Activated CD4-positive, alpha-beta memory T cell treated with anti-CD3 and anti-CD28 coated beads for 36 hours (primary cell): ENCODE results near the gene SOAT1. TPM values are rescaled to one million over a fixed set of nuclear protein-coding genes. Genes with fewer than 3 reads are reported as not detected.

ENCODE experiments used
- CTCF ChIA-PET: fragments of 350-600 bp; sonication (Branson Sonifier 250); formaldehyde crosslinking; loops from one replicate; lab custom pipeline; 2021; ENCODE audit warnings: antibody characterized with exemption, inconsistent platforms; lab: Charles Lee
- POLR2A ChIA-PET: fragments of 350-600 bp; sonication (Branson Sonifier 250); formaldehyde crosslinking; loops from one replicate; lab custom pipeline; 2021; ENCODE audit warnings: antibody characterized with exemption; lab: Charles Lee
- DNase-seq: peaks from one replicate; pipeline ENCODE4 v3.0.0-alpha.2; 2020
- H3K27ac Mint-ChIP-seq: one replicate; pipeline ENCODE4 v1.8.0; 2021; ENCODE audit warnings: mixed read lengths
- H3K27me3 Mint-ChIP-seq: one replicate; pipeline ENCODE4 v1.8.0; 2021; ENCODE audit warnings: mixed read lengths
- H3K36me3 Mint-ChIP-seq: one replicate; pipeline ENCODE4 v1.8.0; 2021; ENCODE audit warnings: mixed read lengths
- H3K4me1 Mint-ChIP-seq: one replicate; pipeline ENCODE4 v1.8.0; 2021; ENCODE audit warnings: low read depth, mixed read lengths
- H3K4me3 Mint-ChIP-seq: one replicate; pipeline ENCODE4 v1.8.0; 2021; ENCODE audit warnings: mild to moderate bottlenecking, mixed read lengths
- H3K9me3 Mint-ChIP-seq: one replicate; pipeline ENCODE4 v1.8.0; 2021; ENCODE audit warnings: mixed read lengths
- intact Hi-C: fragments of 100-400 bp; cut with micrococcal nuclease; formaldehyde crosslinking; loops from one replicate; pipeline ENCODE4 v1.15.1; 2023
- total RNA-seq, 2 experiments: library from RNA; stranded (reverse); gene quantifications; one replicate each; pipeline ENCODE4 v1.2.3, GENCODE V29; 2021

The SOAT1 gene
- total RNA-seq, 2 experiments from 2014 or later = 37.8 to 42.9 TPM

DNA sequence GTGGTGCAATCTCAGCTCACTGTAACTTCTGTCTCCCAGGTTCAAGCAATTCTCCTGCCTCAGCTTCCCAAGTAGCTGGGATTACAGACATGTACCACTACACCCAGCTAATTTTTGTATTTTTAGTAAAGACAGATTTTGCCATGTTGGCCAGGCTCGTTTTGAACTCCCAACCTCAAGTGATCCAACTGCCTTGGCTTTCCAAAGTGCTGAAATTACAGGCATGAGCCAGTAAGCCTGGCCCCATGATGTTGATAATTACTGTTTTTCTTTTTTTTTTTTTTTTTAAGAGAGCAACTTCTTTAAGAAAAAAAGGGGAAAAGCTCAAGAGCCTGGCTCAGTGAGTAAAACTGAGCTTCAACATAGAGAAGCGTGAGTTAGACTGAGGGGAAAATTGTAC, 9.6 kb upstream of the SOAT1 start:
- Mint-ChIP-seq H3K36me3 (peaks cover 1% of the 10 kb centered on the region), H3K9me3 (peaks cover 8% of the 10 kb centered on the region), H3K4me3 (no peak overlapping the region), H3K27ac (no peak overlapping the region), H3K4me1 (no peaks in the 10 kb centered on the region), H3K27me3 (no peaks in the 10 kb centered on the region)
- DNase-seq = no peak
- ChIA-PET POLR2A (no interaction called here), CTCF (interaction anchor here (0.6 kb wide), 1 partner anchor 88 kb away, joined by 4 read pairs; no protein-coding TSS in a partner anchor)
- intact Hi-C loops = no loop called here

DNA sequence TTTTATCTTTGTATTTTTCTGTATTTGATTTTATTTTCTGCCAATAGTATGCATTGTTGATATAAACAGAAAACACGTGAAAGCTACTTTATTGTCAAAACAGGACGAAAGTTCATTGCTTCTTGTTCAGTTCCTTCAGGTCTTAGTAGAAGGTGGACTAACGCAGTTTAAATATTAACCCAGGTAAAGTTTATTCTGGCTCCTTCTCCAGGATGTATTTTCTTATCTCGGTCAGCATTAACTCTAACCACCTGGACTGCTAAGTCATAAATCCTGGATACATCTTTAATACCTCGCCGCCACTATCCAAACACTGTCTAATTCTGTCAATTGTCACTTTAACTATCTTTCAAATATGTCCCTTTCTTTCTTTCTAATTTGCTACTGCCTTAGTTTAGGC, 5.7 kb upstream of the SOAT1 start:
- Mint-ChIP-seq H3K36me3 (no peaks in the 10 kb centered on the region), H3K4me1 (peaks cover 2% of the 10 kb centered on the region), H3K27me3 (no peaks in the 10 kb centered on the region), H3K4me3 (no peak overlapping the region), H3K27ac (no peak overlapping the region), H3K9me3 (no peaks in the 10 kb centered on the region)
- POLR2A ChIA-PET = no interaction called here
- CTCF ChIA-PET = no interaction called here
- DNase-seq = no peak
- intact Hi-C loops = no loop called here

DNA sequence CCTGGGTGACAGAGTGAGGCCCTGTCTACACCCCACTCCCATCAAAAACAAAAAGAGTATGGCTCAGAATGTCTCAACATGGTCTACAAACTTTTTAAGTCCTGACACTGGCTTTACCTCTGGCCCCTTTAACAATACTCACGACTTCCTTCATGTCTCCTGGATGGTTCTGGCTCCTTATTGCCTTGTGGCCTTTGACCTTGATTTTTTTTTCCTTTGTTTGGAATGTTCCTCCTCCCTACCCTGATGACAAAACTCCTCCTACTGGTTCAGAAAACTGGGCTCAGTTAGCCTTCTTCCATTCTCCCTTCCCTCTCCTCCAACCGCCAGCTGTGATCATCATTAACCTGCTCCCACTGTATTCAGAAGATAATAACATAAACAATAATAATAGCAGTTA, 4.6 kb upstream of the SOAT1 start:
- no peak overlapping the region for H3K4me3 Mint-ChIP-seq
- H3K27ac Mint-ChIP-seq = no peak overlapping the region
- no peak for DNase-seq
- ChIA-PET CTCF (no interaction called here), POLR2A (no interaction called here)
- intact Hi-C loops = no loop called here
- no peaks in the 10 kb centered on the region for H3K27me3 Mint-ChIP-seq
- peaks cover under 1% of the 10 kb centered on the region for H3K36me3 Mint-ChIP-seq
- H3K4me1 Mint-ChIP-seq = peaks cover 5% of the 10 kb centered on the region
- H3K9me3 Mint-ChIP-seq = no peaks in the 10 kb centered on the region

DNA sequence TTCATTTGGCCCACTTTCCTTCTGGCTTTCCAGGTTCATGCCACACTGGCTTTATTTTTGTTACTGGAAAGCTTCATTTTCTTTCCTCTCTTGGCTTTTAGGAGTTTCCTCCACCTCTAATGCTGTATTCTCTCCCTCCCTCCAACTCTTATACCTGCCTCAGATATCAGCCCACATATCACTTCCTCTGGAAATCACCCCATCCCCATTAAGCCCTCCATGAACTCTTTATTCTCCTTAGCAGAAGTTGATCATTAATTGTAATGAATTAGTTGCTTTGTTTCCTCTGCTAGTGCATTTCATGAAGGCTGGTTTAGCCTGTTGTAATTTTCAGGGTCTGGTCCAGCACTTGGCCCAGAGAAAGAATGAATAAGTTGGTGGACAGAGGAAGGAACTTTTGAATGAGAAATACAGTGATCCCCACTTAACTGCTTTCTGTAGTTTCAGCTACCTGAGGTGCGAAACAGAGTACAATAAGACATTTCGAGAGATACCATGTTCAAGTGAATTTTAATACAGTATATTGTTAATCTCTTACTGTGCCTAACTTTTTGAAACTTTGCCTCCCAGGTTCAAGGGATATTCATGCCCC, 1.7 kb downstream of the SOAT1 start:
- Mint-ChIP-seq H3K9me3 (no peaks in the 10 kb centered on the region), H3K36me3 (peaks cover 4% of the 10 kb centered on the region), H3K4me1 (peaks cover 54% of the 10 kb centered on the region), H3K4me3 (peak overlapping the region; percentile 97), H3K27me3 (no peaks in the 10 kb centered on the region), H3K27ac (peak overlapping the region; percentile 91)
- DNase-seq = no peak
- CTCF ChIA-PET = interaction anchor here (0.6 to 3.9 kb wide), 3 partner anchors 75 to 288 kb away, joined by 3 to 24 read pairs (median 14); no protein-coding TSS in a partner anchor
- POLR2A ChIA-PET = interaction anchor here (0.9 to 1.7 kb wide), 4 partner anchors 16 to 166 kb away, joined by 3 to 4 read pairs (median 4); no protein-coding TSS in a partner anchor
- intact Hi-C loops = loop anchor here (2.0 to 10.0 kb wide), 3 partner anchors 57 to 520 kb away; no protein-coding TSS in a partner anchor

DNA sequence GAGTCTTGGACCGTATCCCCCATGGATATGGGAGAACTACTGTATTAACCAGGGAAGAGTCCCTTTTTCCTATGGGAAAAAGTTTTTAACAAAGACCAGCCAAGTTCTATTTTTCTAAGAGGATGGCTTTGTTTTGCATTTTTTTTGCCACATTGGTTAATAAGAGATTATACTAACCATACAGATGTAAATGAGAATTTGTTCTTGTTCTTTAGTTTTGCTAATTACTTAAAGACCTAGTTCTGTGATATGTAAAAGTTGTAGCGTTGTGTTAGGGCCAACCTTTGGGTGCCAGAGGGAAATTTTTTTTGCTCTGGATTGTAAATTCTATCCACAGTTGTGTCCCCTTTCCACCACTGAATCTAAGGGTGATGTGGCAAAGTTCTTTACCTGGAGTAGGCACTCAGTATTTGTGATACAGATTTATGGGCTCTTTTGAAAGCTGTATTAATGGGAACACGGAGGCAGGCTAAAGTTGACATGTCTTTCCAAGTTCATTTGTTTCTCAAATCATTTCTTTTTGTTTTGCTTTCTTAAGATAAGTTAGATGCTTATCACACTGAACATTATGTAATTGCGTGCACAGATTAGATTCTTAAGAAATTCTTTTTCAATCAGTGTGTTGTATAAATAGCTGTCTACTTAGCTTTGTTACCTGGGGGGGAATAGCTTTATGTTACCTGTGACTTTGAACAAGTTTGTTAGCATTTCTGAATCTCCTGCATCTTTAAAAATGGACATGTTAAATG, 2.9 kb downstream of the SOAT1 start:
- no peaks in the 10 kb centered on the region for H3K27me3 Mint-ChIP-seq
- H3K4me1 Mint-ChIP-seq = peaks cover 60% of the 10 kb centered on the region
- DNase-seq = no peak
- ChIA-PET CTCF (interaction anchor here (1.0 kb wide), 1 partner anchor 217 kb away, joined by 3 read pairs; no protein-coding TSS in a partner anchor), POLR2A (no interaction called here)
- peak overlapping the region; percentile 31 for H3K4me3 Mint-ChIP-seq
- intact Hi-C loops = loop anchor here (5.0 to 10.0 kb wide), 2 partner anchors 56 to 522 kb away; no protein-coding TSS in a partner anchor
- H3K27ac Mint-ChIP-seq = no peak overlapping the region
- H3K36me3 Mint-ChIP-seq = peaks cover 4% of the 10 kb centered on the region
- H3K9me3 Mint-ChIP-seq = no peaks in the 10 kb centered on the region

DNA sequence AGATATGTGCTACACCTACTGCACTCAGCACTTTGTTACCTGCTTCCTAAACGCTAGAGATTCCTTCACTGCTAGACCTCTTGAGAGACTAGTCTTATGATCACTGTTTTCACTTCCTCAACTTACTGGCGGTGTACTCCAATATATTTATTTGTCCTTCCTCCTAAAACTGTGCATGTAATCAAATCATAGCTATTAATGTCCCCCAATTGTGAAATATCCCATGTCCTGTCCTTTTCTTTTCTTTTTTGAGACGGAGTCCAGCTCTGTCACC, 3.4 kb downstream of the SOAT1 start:
- Mint-ChIP-seq H3K9me3 (no peaks in the 10 kb centered on the region), H3K27me3 (no peaks in the 10 kb centered on the region), H3K27ac (no peak overlapping the region), H3K4me3 (no peak overlapping the region), H3K36me3 (peaks cover 4% of the 10 kb centered on the region), H3K4me1 (peaks cover 64% of the 10 kb centered on the region)
- no peak for DNase-seq
- intact Hi-C loops = loop anchor here (5.0 to 10.0 kb wide), 2 partner anchors 55 to 522 kb away; no protein-coding TSS in a partner anchor
- POLR2A ChIA-PET = no interaction called here
- CTCF ChIA-PET = interaction anchor here (1.0 kb wide), 1 partner anchor 217 kb away, joined by 3 read pairs; no protein-coding TSS in a partner anchor

DNA sequence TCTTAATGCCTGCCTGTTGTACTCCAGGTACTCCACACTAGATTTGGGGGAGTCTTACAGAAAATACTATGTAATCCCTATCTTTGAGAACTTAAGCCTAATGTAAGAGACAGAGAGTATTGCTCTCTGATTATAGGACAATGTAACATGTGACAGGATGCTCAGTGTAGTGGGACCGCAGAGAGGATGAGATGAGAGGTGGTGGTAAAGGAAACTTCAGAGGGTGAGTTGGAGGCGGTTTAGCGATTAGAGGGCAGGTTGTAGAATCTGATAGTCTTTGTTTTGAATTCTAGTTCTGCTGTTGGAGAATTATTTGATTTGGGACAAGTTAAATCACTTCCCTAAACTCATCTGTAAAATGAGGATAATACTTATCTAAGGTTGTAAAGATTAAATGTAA, 5.4 kb downstream of the SOAT1 start:
- ChIA-PET CTCF (no interaction called here), POLR2A (interaction anchor here (0.9 kb wide), 1 partner anchor 19 kb away, joined by 3 read pairs; no protein-coding TSS in a partner anchor)
- H3K36me3 Mint-ChIP-seq = peaks cover 14% of the 10 kb centered on the region
- H3K4me3 Mint-ChIP-seq = peak overlapping the region; percentile 0
- peak; percentile 74 for DNase-seq
- no peaks in the 10 kb centered on the region for H3K9me3 Mint-ChIP-seq
- peak overlapping the region; percentile 65 for H3K27ac Mint-ChIP-seq
- peaks cover 64% of the 10 kb centered on the region for H3K4me1 Mint-ChIP-seq
- intact Hi-C loops = loop anchor here (1.0 to 10.0 kb wide), 5 partner anchors 11 to 524 kb away; partner anchors contain the start of gene AXDND1
- H3K27me3 Mint-ChIP-seq = no peaks in the 10 kb centered on the region

DNA sequence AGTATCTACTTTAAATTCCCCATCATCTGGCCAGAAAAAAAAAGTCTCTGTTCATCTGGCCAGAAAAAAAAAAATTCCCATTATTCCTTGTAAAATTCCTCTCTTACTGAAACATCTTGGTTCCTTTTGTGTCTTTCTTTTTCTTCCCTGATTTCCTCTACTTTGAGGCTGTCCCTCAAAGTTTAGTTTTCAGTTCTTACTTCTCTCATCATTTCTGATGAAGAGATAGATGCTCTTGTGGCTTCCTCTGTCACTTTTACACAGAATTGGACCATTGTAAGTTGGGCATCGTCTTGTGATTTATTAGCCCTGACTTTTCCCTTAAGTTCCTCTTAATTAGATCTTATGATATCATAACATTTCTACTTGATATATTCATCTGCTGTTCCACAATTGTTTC, 6.5 kb downstream of the SOAT1 start:
- CTCF ChIA-PET = interaction anchor here (1.0 to 1.1 kb wide), 2 partner anchors 11 to 47 kb away, joined by 4 to 5 read pairs; no protein-coding TSS in a partner anchor
- DNase-seq = no peak
- peaks cover 59% of the 10 kb centered on the region for H3K4me1 Mint-ChIP-seq
- H3K9me3 Mint-ChIP-seq = no peaks in the 10 kb centered on the region
- POLR2A ChIA-PET = no interaction called here
- intact Hi-C loops = no loop called here
- peak overlapping the region; percentile 10 for H3K27ac Mint-ChIP-seq
- peaks cover 19% of the 10 kb centered on the region for H3K36me3 Mint-ChIP-seq
- H3K4me3 Mint-ChIP-seq = peak overlapping the region; percentile 22
- no peaks in the 10 kb centered on the region for H3K27me3 Mint-ChIP-seq

DNA sequence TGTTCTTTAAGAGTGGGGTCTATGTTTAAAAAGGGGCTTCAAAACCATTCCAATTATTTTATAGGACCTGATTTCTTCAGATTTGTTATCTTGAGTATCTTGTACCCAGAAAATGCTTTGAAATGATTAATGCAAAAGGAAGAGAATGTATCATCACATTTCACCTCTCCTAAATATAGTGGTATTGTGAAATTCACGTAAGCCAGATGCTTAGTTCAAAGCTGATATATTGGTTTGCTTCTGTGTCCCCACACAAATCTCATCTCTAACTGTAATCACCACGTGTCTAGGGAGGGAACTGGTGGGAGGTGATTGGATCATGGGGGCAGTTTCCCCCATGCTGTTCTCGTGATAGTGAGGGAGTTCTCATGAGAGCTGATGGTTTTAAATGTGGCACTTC, 8.5 kb downstream of the SOAT1 start:
- Mint-ChIP-seq H3K4me1 (peaks cover 50% of the 10 kb centered on the region), H3K27ac (no peak overlapping the region), H3K27me3 (no peaks in the 10 kb centered on the region), H3K9me3 (no peaks in the 10 kb centered on the region), H3K4me3 (no peak overlapping the region), H3K36me3 (peaks cover 30% of the 10 kb centered on the region)
- intact Hi-C loops = no loop called here
- POLR2A ChIA-PET = no interaction called here
- CTCF ChIA-PET = no interaction called here
- DNase-seq = no peak

DNA sequence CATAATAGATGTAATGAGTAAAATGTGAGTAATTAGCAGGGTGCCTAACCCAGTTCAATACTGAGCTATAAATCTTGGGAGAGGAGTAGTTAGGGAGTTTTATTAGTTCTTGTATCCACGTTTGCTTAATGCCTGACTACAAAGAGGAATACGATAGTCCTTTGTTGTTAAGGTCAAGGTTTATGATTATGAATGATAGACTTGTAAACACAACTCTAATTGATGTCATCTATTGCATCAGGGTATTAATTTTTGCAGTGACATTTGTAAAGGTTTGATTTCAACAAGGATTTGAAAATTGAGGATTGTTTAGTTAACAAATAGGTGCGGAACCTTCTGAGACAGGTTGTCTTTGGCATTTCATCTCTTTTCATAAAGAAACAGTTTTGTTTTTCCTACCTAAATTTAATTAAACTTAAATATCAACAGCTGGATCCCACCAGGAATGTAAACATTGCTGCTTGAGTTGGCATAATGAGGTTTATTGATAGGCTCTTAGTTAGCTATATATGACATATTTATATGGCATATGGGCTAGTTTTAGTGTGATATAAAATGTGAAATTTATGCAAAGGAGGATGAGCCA, 9.7 kb downstream of the SOAT1 start:
- intact Hi-C loops = no loop called here
- H3K9me3 Mint-ChIP-seq = no peaks in the 10 kb centered on the region
- H3K4me3 Mint-ChIP-seq = no peak overlapping the region
- no peak for DNase-seq
- H3K4me1 Mint-ChIP-seq = peaks cover 40% of the 10 kb centered on the region
- H3K36me3 Mint-ChIP-seq = peaks cover 30% of the 10 kb centered on the region
- CTCF ChIA-PET = no interaction called here
- H3K27me3 Mint-ChIP-seq = no peaks in the 10 kb centered on the region
- H3K27ac Mint-ChIP-seq = no peak overlapping the region
- POLR2A ChIA-PET = interaction anchor here (1.2 kb wide), 1 partner anchor 9 kb away, joined by 3 read pairs; the partner anchor contains the start of gene SOAT1

DNA sequence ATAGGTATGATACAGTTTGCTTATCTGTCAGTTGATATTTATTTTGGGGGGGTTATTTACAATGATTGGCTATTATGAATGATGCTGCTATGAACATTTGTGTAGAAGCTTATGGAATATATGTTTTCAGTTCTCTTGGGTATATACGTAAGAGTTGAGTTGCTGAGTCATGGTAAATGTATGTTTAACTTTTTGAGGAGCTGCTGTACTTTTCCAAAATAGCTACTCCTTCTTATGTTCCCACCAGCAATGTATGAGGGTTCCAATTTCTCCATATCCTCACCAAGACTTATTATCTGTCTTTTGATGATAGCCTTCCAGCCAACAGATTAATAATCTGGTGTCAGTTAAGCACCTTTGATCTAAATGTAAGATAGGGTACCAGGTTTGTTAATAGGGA, 11.9 kb downstream of the SOAT1 start:
- no peaks in the 10 kb centered on the region for H3K27me3 Mint-ChIP-seq
- H3K27ac Mint-ChIP-seq = no peak overlapping the region
- intact Hi-C loops = no loop called here
- DNase-seq = no peak
- peaks cover 25% of the 10 kb centered on the region for H3K4me1 Mint-ChIP-seq
- H3K4me3 Mint-ChIP-seq = no peak overlapping the region
- ChIA-PET POLR2A (no interaction called here), CTCF (no interaction called here)
- H3K36me3 Mint-ChIP-seq = peaks cover 33% of the 10 kb centered on the region
- no peaks in the 10 kb centered on the region for H3K9me3 Mint-ChIP-seq

DNA sequence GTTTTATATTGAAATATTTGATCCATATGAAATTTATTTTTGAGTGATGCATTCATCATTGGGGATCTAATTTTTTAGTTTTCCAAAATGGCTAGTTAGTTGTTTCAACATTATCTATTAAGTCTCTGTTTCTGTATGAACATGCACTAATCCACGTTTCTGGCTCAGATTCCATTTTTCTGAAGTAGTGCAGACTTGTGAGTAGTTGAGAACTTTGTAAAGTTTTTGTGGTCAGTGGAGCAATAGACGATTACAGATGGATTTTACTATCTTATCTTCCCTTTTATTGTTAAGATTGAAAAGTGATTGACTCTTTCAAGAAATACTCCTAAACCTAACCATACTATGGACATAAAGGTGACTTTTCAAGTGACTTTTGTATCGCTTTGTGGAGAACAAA, 16.7 kb downstream of the SOAT1 start:
- Mint-ChIP-seq H3K9me3 (no peaks in the 10 kb centered on the region), H3K4me3 (no peak overlapping the region), H3K27ac (no peak overlapping the region), H3K27me3 (no peaks in the 10 kb centered on the region), H3K36me3 (peaks cover 19% of the 10 kb centered on the region), H3K4me1 (peaks cover 22% of the 10 kb centered on the region)
- DNase-seq = no peak
- ChIA-PET CTCF (interaction anchor here (0.7 to 0.8 kb wide), 2 partner anchors 9 to 398 kb away, joined by 3 to 5 read pairs; no protein-coding TSS in a partner anchor), POLR2A (interaction anchor here (1.0 kb wide), 1 partner anchor 16 kb away, joined by 3 read pairs; no protein-coding TSS in a partner anchor)
- intact Hi-C loops = loop anchor here (1.0 kb wide), 1 partner anchor 11 kb away; no protein-coding TSS in a partner anchor
